NCI-H526 (cell line): ENCODE results near the gene EMC6.
A peak's percentile ranks its signal among the peaks of the same experiment; 100 is the strongest.

ENCODE experiments used
- DNase-seq, 2 experiments: peaks; one replicate each; lab custom pipeline; 2025; lab: John Stamatoyannopoulos, UW

The EMC6 gene

GRCh38 chr17:3656353-3656752 is 12.3 kb upstream of the EMC6 start:
- no peak for DNase-seq

GRCh38 chr17:3656755-3657587 is 11.6 kb upstream of the EMC6 start:
- no peak for DNase-seq

GRCh38 chr17:3657588-3657869 is 11.1 kb upstream of the EMC6 start:
- DNase-seq, result no peak

- DNase-seq, result no peak
Measured at GRCh38 chr17:3657874-3658783, 10.5 kb upstream of the EMC6 start.

GRCh38 chr17:3658784-3659449 is 9.7 kb upstream of the EMC6 start:
- DNase-seq, result no peak

GRCh38 chr17:3659541-3660111 is 9.0 kb upstream of the EMC6 start:
- DNase-seq, result no peak

- no peak for DNase-seq
Measured at GRCh38 chr17:3660311-3660891, 8.2 kb upstream of the EMC6 start.

- DNase-seq, result no peak
Measured at GRCh38 chr17:3663102-3664011, 5.3 kb upstream of the EMC6 start.

- no peak for DNase-seq
Measured at GRCh38 chr17:3665834-3666233, 2.8 kb upstream of the EMC6 start.

GRCh38 chr17:3666516-3666915 is 2.1 kb upstream of the EMC6 start:
- no peak for DNase-seq

GRCh38 chr17:3667366-3668278 is 990 bp upstream of the EMC6 start:
- peak in 1 of 2 experiments; percentile 67 for DNase-seq

GRCh38 chr17:3669085-3669347 is 404 bp downstream of the EMC6 start:
- DNase-seq, result no peak

GRCh38 chr17:3669548-3669947 is 936 bp downstream of the EMC6 start:
- DNase-seq, result no peak

GRCh38 chr17:3672571-3672970 is 4.0 kb downstream of the EMC6 start:
- DNase-seq, result no peak

GRCh38 chr17:3675886-3676285 is 7.3 kb downstream of the EMC6 start:
- no peak for DNase-seq

GRCh38 chr17:3678095-3678820 is 9.6 kb downstream of the EMC6 start:
- no peak for DNase-seq

- DNase-seq, result no peak
Measured at GRCh38 chr17:3678821-3679530, 10.4 kb downstream of the EMC6 start.

- DNase-seq, result no peak
Measured at GRCh38 chr17:3679531-3680126, 11.0 kb downstream of the EMC6 start.
